K562 (cell line): ENCODE data around the gene LONP1. TPM values are rescaled to one million over a fixed set of nuclear protein-coding genes. Genes with fewer than 3 reads are reported as not detected.

Experiments
- AFF4 ChIP-seq: sonication (generic); formaldehyde crosslinking; IDR thresholded peaks from 2 replicates; pipeline ENCODE4 v1.8.0; 2023; ENCODE audit warnings: mild to moderate bottlenecking, missing genetic modification reagents
- BMI1 ChIP-seq: fragments of 150-350 bp; IDR thresholded peaks from 2 replicates; pipeline ENCODE4 v1.6.1; 2014; ENCODE audit warnings: low read length
- BRD9 ChIP-seq: fragments of 450-650 bp; IDR thresholded peaks from 2 replicates; pipeline ENCODE4 v1.6.1; 2018; ENCODE audit warnings: low read depth; ENCODE audit not compliant: partially characterized antibody
- CREB5 ChIP-seq: fragments of 250-450 bp; sonication (Bioruptor Pico); IDR thresholded peaks from 2 replicates; pipeline ENCODE4 v1.5.0; 2020; ENCODE audit warnings: mild to moderate bottlenecking
- E2F6 ChIP-seq, 2 experiments: IDR thresholded peaks; 2 replicates each; pipeline ENCODE4 v1.6.1; 2011; ENCODE audit warnings: borderline replicate concordance in 1 of 2, control low read depth in 1 of 2, low read depth in 1 of 2, low read length in 1 of 2, mild to moderate bottlenecking in 1 of 2, mixed read lengths in 1 of 2, moderate library complexity in 1 of 2; ENCODE audit not compliant: insufficient read depth in 1 of 2, insufficient read length in 1 of 2, poor library complexity in 1 of 2, severe bottlenecking in 1 of 2; ENCODE audit errors: extremely low read depth in 1 of 2
- EHMT2 ChIP-seq: fragments of 450-650 bp; IDR thresholded peaks from 2 replicates; pipeline ENCODE4 v1.6.1; 2018; ENCODE audit warnings: antibody characterized with exemption
- HMG20A ChIP-seq: fragments of 450-650 bp; formaldehyde crosslinking; conservative IDR thresholded peaks from 2 replicates; pipeline ENCODE4 v1.4.0; 2020; ENCODE audit warnings: mild to moderate bottlenecking, mixed read lengths
- MAFF ChIP-seq: IDR thresholded peaks from 2 replicates; pipeline ENCODE4 v1.6.1; 2012; ENCODE audit warnings: low read length, improper control_type of control experiment
- MBD2 ChIP-seq: sonication (generic); IDR thresholded peaks from 2 replicates; pipeline ENCODE4 v1.6.1; 2016; ENCODE audit warnings: low read depth, borderline replicate concordance
- MCM3 ChIP-seq: fragments of 450-650 bp; IDR thresholded peaks from 2 replicates; pipeline ENCODE4 v1.6.1; 2016
- NCOR1 ChIP-seq: fragments of 450-650 bp; IDR thresholded peaks from 2 replicates; pipeline ENCODE4 v1.6.1; 2016; ENCODE audit warnings: mild to moderate bottlenecking, moderate library complexity
- NR3C1 ChIP-seq: sonication (generic); formaldehyde crosslinking; IDR thresholded peaks from 2 replicates; pipeline ENCODE4 v1.8.1; 2022; ENCODE audit warnings: missing genetic modification reagents
- POLR2A ChIP-seq: fragments of 450-650 bp; conservative IDR thresholded peaks from 2 replicates; pipeline ENCODE4 v1.6.1; 2016
- SMARCB1 ChIP-seq: IDR thresholded peaks from 2 replicates; pipeline ENCODE4 v1.6.1; 2011; ENCODE audit warnings: improper control_type of control experiment, low read depth; ENCODE audit not compliant: insufficient read length
- ZNF277 ChIP-seq: fragments of 250-450 bp; sonication (Bioruptor Pico); IDR thresholded peaks from 2 replicates; pipeline ENCODE4 v1.8.0; 2022; ENCODE audit warnings: inconsistent platforms, mild to moderate bottlenecking, moderate library complexity, borderline replicate concordance
- ZNF511 ChIP-seq: sonication (generic); formaldehyde crosslinking; IDR thresholded peaks from 2 replicates; pipeline ENCODE4 v1.8.0; 2022; ENCODE audit warnings: mild to moderate bottlenecking, missing genetic modification reagents
- ZNF639 ChIP-seq, 2 experiments: fragments of 200-800 bp in 1 of 2; sonication (Bioruptor generic) in 1 of 2; sonication (generic) in 1 of 2; formaldehyde crosslinking in 1 of 2; IDR thresholded peaks in 1 of 2; conservative IDR thresholded peaks in 1 of 2; 2 replicates each; pipeline versions ENCODE4 v1.5.0 to v1.6.1; 2016 to 2020; ENCODE audit warnings: missing compliant biosample characterization in 1 of 2, missing genetic modification characterization in 1 of 2, missing genetic modification reagents in 1 of 2
- polyA plus RNA-seq, 8 experiments: library from polyadenylated mRNA; depleted of rRNA in 4 of 8; stranded (reverse) in 5 of 8; unstranded in 3 of 8; fragments of >200 nt; fragmentation: Nextera tagmentation in 2 of 8; fragmentation: Illumina TruSeq in 1 of 8; extraction: Ambion mirVana in 2 of 8; extraction: Trizol in 1 of 8; gene quantifications; 2 replicates each; pipeline versions ENCODE4 v1.2.1 to v1.2.3, GENCODE V29; 2011 to 2014; ENCODE audit warnings: inconsistent platforms in 1 of 8, missing spikeins in 1 of 8
- total RNA-seq, 7 experiments: library from RNA; depleted of rRNA in 6 of 7; stranded (reverse); fragments of >200 nt in 6 of 7; fragmentation: Illumina TruSeq in 2 of 7; extraction: Trizol in 2 of 7; gene quantifications; 2 replicates each; pipeline versions ENCODE4 v1.2.1 to v1.2.3, GENCODE V29; 2011 to 2021; ENCODE audit warnings: low replicate concordance in 1 of 7

LONP1 gene
- total and polyA plus RNA-seq, 9 of the 15 experiments (the other 6 are each of a cell fraction or from before 2014, with no cell fraction given): 1.1 to 238 (median 84.5) TPM

GRCh38 chr19:5691822-5692722 is 27.9 kb downstream of the LONP1 start (continued):
- TF ChIP-seq CREB5 (CRISPR knock-in tag): no peak
- no peak for TF ChIP-seq ZNF277 (CRISPR knock-in tag)
- TF ChIP-seq E2F6 (IDR thresholded peaks at IDR 0.05; ENCODE audit: borderline replicate concordance in 1 of 2, extremely low read depth in 1 of 2, insufficient read depth in 1 of 2, insufficient read length in 1 of 2, low read depth in 1 of 2, low read length in 1 of 2, poor library complexity in 1 of 2, severe bottlenecking in 1 of 2): no peak
- TF ChIP-seq BRD9: no peak
- TF ChIP-seq AFF4 (CRISPR knock-in tag): peak; percentile 69; the same call in 1 of the 2 replicates
- no peak for TF ChIP-seq ZNF511 (CRISPR knock-in tag)
- no peak for TF ChIP-seq NR3C1
- peak; percentile 5; the same call in 1 of the 2 replicates for TF ChIP-seq MBD2
- peak; percentile 84 for TF ChIP-seq POLR2A
- no peak for TF ChIP-seq BMI1
- TF ChIP-seq MAFF: no peak
- TF ChIP-seq SMARCB1: no peak
- TF ChIP-seq MCM3: no peak
- peak; percentile 30; the same call in 1 of the 2 replicates for TF ChIP-seq NCOR1
- no peak for TF ChIP-seq ZNF639 (CRISPR knock-in tag; conservative IDR thresholded peaks at IDR 0.05 in 1 of 2, IDR thresholded peaks at IDR 0.05 in 1 of 2)
- no peak for TF ChIP-seq HMG20A (CRISPR knock-in tag)
- no peak for TF ChIP-seq EHMT2
